Measurements from ENCODE around the gene SERPINB6.

DNA sequence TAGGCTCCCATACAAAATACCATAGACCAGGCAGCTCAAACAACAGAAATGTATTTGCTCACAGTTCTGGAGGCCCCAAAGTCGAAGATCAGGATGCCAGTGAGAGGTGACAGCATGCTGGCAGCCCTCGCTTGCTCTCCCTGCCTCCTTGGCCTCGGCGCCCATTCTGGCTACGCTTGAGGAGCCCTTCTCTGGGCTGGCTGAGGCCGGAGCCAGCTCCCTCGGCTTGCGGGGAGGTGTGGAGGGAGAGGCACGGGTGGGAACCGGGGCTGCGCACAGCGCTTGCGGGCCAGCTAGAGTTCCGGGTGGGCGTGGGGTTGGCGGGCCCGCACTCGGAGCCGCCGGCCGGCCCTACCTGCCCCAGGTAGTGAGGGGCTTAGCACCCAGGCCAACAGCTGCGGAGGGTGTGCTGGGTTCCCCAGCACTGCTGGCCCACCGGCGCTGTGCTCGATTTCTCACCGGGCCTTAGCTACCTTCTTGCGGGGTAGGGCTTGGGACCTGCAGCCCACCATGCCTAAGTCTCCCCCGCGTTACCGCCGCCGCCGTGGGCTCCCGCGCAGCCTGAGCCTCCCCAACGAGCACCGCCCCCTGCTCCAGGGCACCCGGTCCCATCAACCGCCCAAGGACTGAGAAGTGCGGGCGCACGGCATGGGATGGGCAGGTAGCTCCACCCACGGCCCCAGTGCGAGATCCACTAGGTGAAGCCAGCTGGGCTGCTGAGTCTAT lies 35.6 kb downstream of the SERPINB6 start:
- TF ChIP-seq, protein P1, sequence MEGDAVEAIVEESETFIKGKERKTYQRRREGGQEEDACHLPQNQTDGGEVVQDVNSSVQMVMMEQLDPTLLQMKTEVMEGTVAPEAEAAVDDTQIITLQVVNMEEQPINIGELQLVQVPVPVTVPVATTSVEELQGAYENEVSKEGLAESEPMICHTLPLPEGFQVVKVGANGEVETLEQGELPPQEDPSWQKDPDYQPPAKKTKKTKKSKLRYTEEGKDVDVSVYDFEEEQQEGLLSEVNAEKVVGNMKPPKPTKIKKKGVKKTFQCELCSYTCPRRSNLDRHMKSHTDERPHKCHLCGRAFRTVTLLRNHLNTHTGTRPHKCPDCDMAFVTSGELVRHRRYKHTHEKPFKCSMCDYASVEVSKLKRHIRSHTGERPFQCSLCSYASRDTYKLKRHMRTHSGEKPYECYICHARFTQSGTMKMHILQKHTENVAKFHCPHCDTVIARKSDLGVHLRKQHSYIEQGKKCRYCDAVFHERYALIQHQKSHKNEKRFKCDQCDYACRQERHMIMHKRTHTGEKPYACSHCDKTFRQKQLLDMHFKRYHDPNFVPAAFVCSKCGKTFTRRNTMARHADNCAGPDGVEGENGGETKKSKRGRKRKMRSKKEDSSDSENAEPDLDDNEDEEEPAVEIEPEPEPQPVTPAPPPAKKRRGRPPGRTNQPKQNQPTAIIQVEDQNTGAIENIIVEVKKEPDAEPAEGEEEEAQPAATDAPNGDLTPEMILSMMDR (IDR thresholded peaks at IDR 0.05; ENCODE audit: insufficient read depth, low read length), result no peak
- TF ChIP-seq POLR2AphosphoS5 (IDR thresholded peaks at IDR 0.05; ENCODE audit: low read depth), result no peak

Measured in HL-60 (cell line).